SK-N-SH (cell line): ENCODE results near the gene BIRC6. TPM values are rescaled to one million over a fixed set of nuclear protein-coding genes. Genes with fewer than 3 reads are reported as not detected.

ENCODE experiments used
- CTCF ChIA-PET: fragments of 300-600, 350-600 bp; formaldehyde crosslinking; extraction: SDS; loops from one replicate; lab custom pipeline; 2021; lab: Yijun Ruan, JAX
- POLR2A ChIA-PET: fragments of 350-600 bp; sonication (Branson Sonifier 250); formaldehyde crosslinking; extraction: SDS; loops from one replicate; lab custom pipeline; 2020; ENCODE audit warnings: antibody characterized with exemption, inconsistent platforms; lab: Yijun Ruan, JAX
- DNase-seq: peaks from one replicate; pipeline ENCODE4 v3.0.0; 2012
- H2AFZ ChIP-seq: fragments of 200-600 bp; sonication (generic); 2 replicates; pipeline ENCODE4 v1.8.1; 2016; ENCODE audit warnings: antibody characterized with exemption, mild to moderate bottlenecking, low read depth
- H3F3A ChIP-seq: fragments of 200-600 bp; sonication (generic); replicated peaks from 2 replicates; pipeline ENCODE3; 2016; ENCODE audit warnings: antibody characterized with exemption, mild to moderate bottlenecking; ENCODE audit not compliant: insufficient read depth
- H3K27ac ChIP-seq, 2 experiments: fragments of 200-500 bp in 1 of 2; fragments of 200-600 bp in 1 of 2; sonication (Bioruptor generic) in 1 of 2; sonication (generic), shearing (Covaris generic) in 1 of 2; 2 replicates each; pipeline versions ENCODE4 v1.5.1 to v1.6.1; 2014 to 2016; ENCODE audit warnings: low read depth in 2 of 2, inconsistent platforms in 1 of 2, low read length in 1 of 2, mild to moderate bottlenecking in 1 of 2, mixed read lengths in 1 of 2
- H3K27me3 ChIP-seq: fragments of 200-600 bp; sonication (generic), shearing (Covaris generic); 2 replicates; pipeline ENCODE4 v1.6.1; 2016; ENCODE audit warnings: mixed run types; ENCODE audit not compliant: insufficient read depth
- H3K36me3 ChIP-seq, 2 experiments: fragments of 200-500 bp in 1 of 2; fragments of 200-600 bp in 1 of 2; sonication (Bioruptor generic) in 1 of 2; sonication (generic) in 1 of 2; replicated peaks in 1 of 2; 2 replicates each; pipeline versions ENCODE3 to v1.5.1; 2014 to 2016; ENCODE audit warnings: low read length in 1 of 2, mild to moderate bottlenecking in 1 of 2; ENCODE audit not compliant: insufficient read depth in 2 of 2, control insufficient read depth in 1 of 2
- H3K4me1 ChIP-seq, 2 experiments: fragments of 200-500 bp in 1 of 2; fragments of 200-600 bp in 1 of 2; sonication (Bioruptor generic) in 1 of 2; sonication (generic), shearing (Covaris generic) in 1 of 2; 2 replicates each; pipeline versions ENCODE4 v1.5.1 to v1.6.1; 2014 to 2016; ENCODE audit warnings: low read depth in 1 of 2, low read length in 1 of 2, mixed run types in 1 of 2; ENCODE audit not compliant: insufficient read depth in 2 of 2, control insufficient read depth in 1 of 2
- H3K4me2 ChIP-seq: fragments of 200-600 bp; sonication (generic), shearing (Covaris generic); 2 replicates; pipeline ENCODE4 v1.6.1; 2017; ENCODE audit warnings: mixed run types
- H3K4me3 ChIP-seq, 2 experiments: fragments of 200-500 bp in 1 of 2; fragments of 200-600 bp in 1 of 2; sonication (Bioruptor generic) in 1 of 2; sonication (generic), shearing (Covaris generic) in 1 of 2; 2 replicates each; pipeline versions ENCODE4 v1.5.1 to v1.8.1; 2014 to 2016; ENCODE audit warnings: low read depth in 2 of 2, inconsistent platforms in 1 of 2, low read length in 1 of 2, mild to moderate bottlenecking in 1 of 2, mixed read lengths in 1 of 2, moderate library complexity in 1 of 2
- H3K79me2 ChIP-seq: fragments of 200-600 bp; sonication (generic); 2 replicates; pipeline ENCODE4 v1.8.1; 2017; ENCODE audit warnings: mild to moderate bottlenecking; ENCODE audit not compliant: insufficient read depth
- H3K9ac ChIP-seq: fragments of 200-600 bp; sonication (generic); 2 replicates; pipeline ENCODE4 v1.6.1; 2017; ENCODE audit warnings: mixed run types
- H3K9me2 ChIP-seq: fragments of 200-600 bp; sonication (generic); 2 replicates; pipeline ENCODE4 v1.6.1; 2017; ENCODE audit warnings: mixed run types
- H3K9me3 ChIP-seq: fragments of 200-600 bp; sonication (generic); 2 replicates; pipeline ENCODE4 v1.6.1; 2017; ENCODE audit warnings: mixed run types, mild to moderate bottlenecking, moderate library complexity
- H4K20me1 ChIP-seq: fragments of 200-600 bp; sonication (generic); 2 replicates; pipeline ENCODE4 v1.6.1; 2017; ENCODE audit warnings: mild to moderate bottlenecking, mixed run types; ENCODE audit not compliant: insufficient read depth
- ELF1 ChIP-seq: IDR thresholded peaks from 2 replicates; pipeline ENCODE4 v1.4.0; 2012
- JUND ChIP-seq: IDR thresholded peaks from 2 replicates; pipeline ENCODE4 v1.4.0; 2012
- MEF2A ChIP-seq: IDR thresholded peaks from 2 replicates; pipeline ENCODE4 v1.4.0; 2012; ENCODE audit warnings: low read depth, borderline replicate concordance
- MXI1 ChIP-seq: IDR thresholded peaks from 2 replicates; pipeline ENCODE4 v1.6.1; 2012; ENCODE audit warnings: mild to moderate bottlenecking, low read depth, low read length, improper control_type of control experiment
- NRF1 ChIP-seq: IDR thresholded peaks from 2 replicates; pipeline ENCODE4 v1.6.1; 2012; ENCODE audit warnings: low read depth, mild to moderate bottlenecking, low read length
- PBX3 ChIP-seq: IDR thresholded peaks from 2 replicates; pipeline ENCODE4; 2012
- USF1 ChIP-seq: IDR thresholded peaks from 2 replicates; pipeline ENCODE4 v1.4.0; 2012; ENCODE audit warnings: low read depth, borderline replicate concordance
- USF2 ChIP-seq: fragments of 150-350 bp; IDR thresholded peaks from 2 replicates; pipeline ENCODE4 v1.6.1; 2017; ENCODE audit warnings: antibody characterized with exemption, low read length, low read depth, borderline replicate concordance
- ZBTB33 ChIP-seq: IDR thresholded peaks from 2 replicates; pipeline ENCODE4 v1.4.0; 2012; ENCODE audit warnings: low read depth, borderline replicate concordance
- WGBS: methylation state at CpG from one replicate; pipeline ENCODE4 v1.1.6; 2017; ENCODE audit warnings: low lambda C conversion rate; 5-methylcytosine and 5-hydroxymethylcytosine counted together
- polyA plus RNA-seq, 3 experiments: library from polyadenylated mRNA; depleted of rRNA; stranded (reverse); fragments of >200 nt; gene quantifications; 2 replicates each; pipeline ENCODE4 v1.2.3, GENCODE V29; 2012

BIRC6 gene
- polyA plus RNA-seq, 1 of the 3 experiments (the other 2 are of a cell fraction): 28.9 TPM

GRCh38 chr2:32436150-32436549 lies 79.3 kb downstream of the BIRC6 start:
- WGBS: 81% methylated on average over 6 of the region's 6 CpGs
- Histone ChIP-seq H3K36me3 (peaks cover 63 to 65% of the 10 kb centered on the region in 2 experiments), H3K9me3 (no peaks in the 10 kb centered on the region), H4K20me1 (no peaks in the 10 kb centered on the region; the same call in 1 of the 2 replicates), H3K4me1 (no peaks in the 10 kb centered on the region), H2AFZ (no peak overlapping the region), H3K9ac (no peak overlapping the region), H3K4me2 (no peak overlapping the region), H3K27me3 (no peaks in the 10 kb centered on the region), H3K9me2 (no peaks in the 10 kb centered on the region), H3F3A (peaks cover 22% of the 10 kb centered on the region), H3K27ac (peak overlapping the region in 1 of 2 experiments; percentile 16; a peak in 2 of 4 replicates), H3K79me2 (peaks cover 35% of the 10 kb centered on the region), H3K4me3 (no peak overlapping the region)
- ChIA-PET CTCF (interaction anchor here (0.6 kb wide), 1 partner anchor 295 kb away, joined by 3 read pairs; no protein-coding TSS in a partner anchor), POLR2A (no interaction called here)
- DNase-seq: no peak
- TF ChIP-seq USF1 (no peak), NRF1 (no peak), PBX3 (no peak), MXI1 (no peak), USF2 (no peak), JUND (no peak), MEF2A (no peak), ZBTB33 (no peak)

- Histone ChIP-seq H3K4me2 (no peak overlapping the region), H3K4me1 (no peaks in the 10 kb centered on the region), H3K9ac (no peak overlapping the region), H2AFZ (no peak overlapping the region), H3K4me3 (no peak overlapping the region), H4K20me1 (no peaks in the 10 kb centered on the region), H3K36me3 (peaks cover 78 to 80% of the 10 kb centered on the region in 2 experiments), H3K9me2 (no peaks in the 10 kb centered on the region), H3K27ac (no peak overlapping the region), H3K79me2 (peaks cover 9% of the 10 kb centered on the region; the same call in 1 of the 2 replicates), H3F3A (peaks cover 10% of the 10 kb centered on the region), H3K27me3 (no peaks in the 10 kb centered on the region), H3K9me3 (no peaks in the 10 kb centered on the region)
- WGBS: 89% methylated on average over 7 of the region's 7 CpGs
- no peak for TF ChIP-seq ELF1
- DNase-seq: no peak
- CTCF ChIA-PET: interaction anchor here (0.6 to 1.6 kb wide), 3 partner anchors 11 to 286 kb away, joined by 3 to 4 read pairs (median 3); no protein-coding TSS in a partner anchor
- POLR2A ChIA-PET: no interaction called here
Measured at GRCh38 chr2:32442020-32442467, 85.2 kb downstream of the BIRC6 start.
